GM19240 (cell line): ENCODE measurements around the gene DPM3.

ENCODE experiments used
- DNase-seq: peaks from one replicate; pipeline ENCODE4 v3.0.0; 2011; ENCODE audit warnings: low spot score; ENCODE audit not compliant: insufficient read length

DPM3 gene

DNA sequence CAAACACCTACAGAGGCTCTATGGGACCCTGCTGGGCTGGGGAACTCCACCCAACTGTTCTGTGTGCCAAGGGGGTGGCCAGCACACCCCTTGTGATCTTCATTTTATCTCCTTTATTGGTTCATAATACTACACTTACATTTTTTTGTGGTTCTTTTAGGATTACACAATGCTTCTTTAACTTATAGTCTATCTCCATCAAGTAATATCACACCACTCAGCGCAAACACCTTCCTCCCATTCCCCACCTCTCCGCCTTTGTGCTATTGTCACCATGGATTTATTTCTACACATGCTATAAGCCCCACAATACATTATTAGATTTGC is 45.7 kb downstream of the DPM3 start:
- DNase-seq, result no peak

DNA sequence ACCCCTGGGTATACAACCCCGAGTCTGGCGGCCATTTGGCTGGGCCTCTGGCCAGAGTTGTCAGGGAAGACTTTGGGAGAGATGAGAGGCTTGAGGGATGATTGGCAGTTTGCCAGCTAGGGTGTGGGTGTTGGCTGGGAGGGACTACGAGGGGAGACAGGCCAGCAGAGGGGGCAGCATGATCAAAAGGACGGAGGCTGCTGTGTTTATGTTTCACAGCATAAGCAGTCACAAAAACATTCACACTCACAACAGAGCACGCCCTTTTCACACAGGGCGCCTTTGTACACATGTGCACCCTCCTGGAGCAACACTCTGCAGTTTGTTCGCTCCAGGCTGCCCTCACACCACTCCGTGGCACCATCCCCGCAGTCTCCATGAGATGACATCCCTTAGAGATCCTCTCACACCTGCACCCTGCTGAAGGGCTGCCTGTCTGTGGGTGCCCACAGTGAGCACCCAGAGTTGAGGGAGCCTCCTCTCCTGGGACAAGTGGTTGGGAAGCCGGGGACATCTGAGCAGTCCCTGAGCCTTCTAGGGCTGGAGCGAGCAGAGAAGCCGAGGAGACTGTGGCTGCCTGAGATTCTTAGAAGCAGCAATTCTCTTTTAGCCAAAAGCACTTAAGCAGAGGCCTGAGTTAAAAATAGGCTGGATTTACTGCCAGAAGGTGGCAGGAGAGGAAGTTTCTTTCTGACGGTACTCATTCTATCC is 46.3 kb downstream of the DPM3 start:
- DNase-seq, result no peak

DNA sequence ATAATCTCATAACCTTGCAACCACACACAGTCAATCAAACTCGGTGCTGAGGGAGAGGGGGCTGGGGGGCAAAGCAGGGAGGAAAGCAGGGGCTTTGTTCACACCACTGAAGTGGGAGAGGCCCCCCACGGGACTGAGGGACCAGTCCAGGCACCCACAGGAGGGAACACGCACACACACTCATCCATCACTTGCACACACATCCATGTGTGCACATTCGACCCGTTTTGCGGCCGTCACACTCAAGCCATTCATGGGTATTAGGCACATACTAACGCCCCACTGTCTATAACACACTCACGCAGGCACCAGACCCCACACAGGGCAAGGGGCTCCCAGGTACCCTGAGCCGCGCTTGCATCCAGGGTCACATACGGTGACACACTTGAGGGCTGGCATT is 47.7 kb downstream of the DPM3 start:
- no peak for DNase-seq

DNA sequence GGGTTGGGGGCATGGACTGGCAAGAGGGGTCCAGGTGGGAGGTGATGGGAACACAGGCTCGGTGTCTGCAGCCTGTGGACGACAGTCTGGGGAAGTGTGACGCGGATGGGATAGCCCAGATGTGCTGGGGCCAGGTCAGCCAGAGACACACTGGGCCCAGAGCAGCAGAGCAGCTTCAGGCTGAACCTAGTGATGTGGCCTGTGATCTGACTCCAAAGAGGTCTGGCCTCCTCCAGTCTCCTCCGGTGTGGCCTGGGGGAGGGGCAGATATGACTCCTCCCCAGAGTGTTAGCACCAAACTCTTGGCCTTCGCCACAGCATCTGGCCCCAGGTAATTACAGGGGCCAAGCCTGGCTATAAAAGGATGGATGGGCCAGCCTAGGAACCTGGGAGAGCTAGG is 48.2 kb downstream of the DPM3 start:
- DNase-seq, result no peak

DNA sequence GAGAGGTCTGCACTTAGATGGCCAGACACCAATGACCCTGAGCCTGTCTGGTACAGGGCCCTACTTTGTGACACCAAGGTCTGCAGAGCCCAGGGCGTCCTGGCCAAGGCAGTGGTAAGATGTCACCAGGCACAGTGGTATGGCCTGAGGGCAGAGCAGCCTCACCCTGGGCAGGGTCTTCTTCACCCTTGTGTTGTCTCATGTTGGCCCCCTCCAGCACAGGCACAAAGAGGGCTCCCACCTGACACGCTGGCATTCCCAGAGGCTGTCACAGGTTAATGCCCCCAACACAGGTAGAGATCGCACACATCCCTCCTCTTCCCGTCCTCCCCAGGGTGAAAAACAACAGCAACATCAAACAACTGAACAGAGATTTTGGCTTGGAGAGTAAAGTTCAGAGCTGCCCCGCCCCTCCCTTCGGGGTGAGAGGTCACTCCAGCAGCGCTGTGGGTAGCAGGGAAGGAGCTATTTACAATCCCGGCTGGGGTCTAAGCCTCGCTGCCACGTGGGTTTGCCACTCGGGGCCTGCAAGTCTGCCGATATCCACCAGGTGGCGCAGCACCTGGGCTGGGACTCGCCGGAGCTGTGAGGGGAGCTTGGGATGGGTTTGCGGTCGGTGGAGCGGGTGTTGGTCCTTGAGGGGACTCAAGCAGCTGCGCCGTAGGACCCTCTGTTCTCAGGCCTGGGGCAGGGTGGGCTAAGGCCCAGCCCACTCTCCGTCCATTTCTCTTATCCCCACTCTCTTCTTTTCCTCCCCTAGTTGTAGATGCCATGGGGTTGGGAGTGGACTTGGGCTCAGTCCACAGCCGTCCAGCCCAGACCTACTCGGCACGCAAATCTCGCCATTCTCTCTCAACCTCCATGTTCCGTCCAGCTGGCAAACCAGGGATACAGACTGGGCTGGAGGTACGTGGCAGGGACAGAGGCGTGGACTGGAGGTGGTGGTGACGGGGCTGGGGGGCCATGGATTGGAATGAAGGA is 49.0 kb downstream of the DPM3 start:
- no peak for DNase-seq
